Mesodermal cell (in vitro differentiated cells): ENCODE results near the gene MAFG.

Experiments used
- H3K27ac ChIP-seq: 2 replicates; pipeline ENCODE4 v1.7.0; 2013; ENCODE audit warnings: mild to moderate bottlenecking, low read depth, low read length, moderate library complexity; ENCODE audit not compliant: severe bottlenecking
- H3K36me3 ChIP-seq: 2 replicates; pipeline ENCODE4 v1.7.1; 2013; ENCODE audit warnings: mild to moderate bottlenecking, low read length, moderate library complexity; ENCODE audit not compliant: control insufficient read depth, insufficient read depth
- H3K4me1 ChIP-seq: one replicate; pipeline ENCODE4 v1.7.1; 2013; ENCODE audit warnings: mild to moderate bottlenecking, low read length; ENCODE audit not compliant: insufficient read depth, control insufficient read depth, poor library complexity, severe bottlenecking
- H3K4me3 ChIP-seq: 2 replicates; pipeline ENCODE4 v1.7.0; 2013; ENCODE audit warnings: low read length, control low read depth, mild to moderate bottlenecking; ENCODE audit not compliant: insufficient read depth, poor library complexity, severe bottlenecking; ENCODE audit errors: extremely low read depth
- H3K9me3 ChIP-seq: 2 replicates; pipeline ENCODE4 v1.7.1; 2013; ENCODE audit warnings: mild to moderate bottlenecking, low read length, moderate library complexity; ENCODE audit not compliant: control insufficient read depth
- WGBS, 2 experiments: methylation state at CpG; one replicate each; pipeline ENCODE4 v1.1.5; 2013; ENCODE audit warnings: missing lambda C conversion rate in 2 of 2; ENCODE audit not compliant: insufficient coverage in 2 of 2; 5-methylcytosine and 5-hydroxymethylcytosine counted together

Gene MAFG

GRCh38 chr17:81917565-81918332, 9.8 kb downstream of the MAFG start, which contains the start of gene SIRT7:
SIRT7 (minus strand) TSS chr17:81918176; CDS start chr17:81918131, 45 bp downstream.
- 1 to 2% methylated on average over 58 to 82 of the region's 94 CpGs for WGBS, 2 experiments

GRCh38 chr17:81916234-81917001, 11.1 kb downstream of the MAFG start:
- Histone ChIP-seq H3K9me3 (no peaks in the 10 kb centered on the region), H3K4me1 (peaks cover 7% of the 10 kb centered on the region), H3K4me3 (peak overlapping the region; percentile 65), H3K36me3 (peaks cover 66% of the 10 kb centered on the region), H3K27ac (no peak overlapping the region)
- 86 to 95% methylated on average over 16 to 17 of the region's 21 CpGs for WGBS, 2 experiments

More at GRCh38 chr17:81917565-81918332, 9.8 kb downstream of the MAFG start, which contains the start of gene SIRT7:
- H3K4me3 ChIP-seq, result peak within 1 kb of the TSS; percentile 65
- peaks cover 65% of the 10 kb centered on the region for H3K36me3 ChIP-seq
- no peak within 1 kb of the TSS for H3K27ac ChIP-seq
- H3K4me1 ChIP-seq, result peaks cover 7% of the 10 kb centered on the region
- H3K9me3 ChIP-seq, result no peaks in the 10 kb centered on the region

- peaks cover 7% of the 10 kb centered on the region for H3K4me1 ChIP-seq
- WGBS, 2 experiments, result 92 to 97% methylated on average over 11 to 12 of the region's 12 CpGs
- H3K27ac ChIP-seq, result no peak overlapping the region
- no peaks in the 10 kb centered on the region for H3K9me3 ChIP-seq
- no peak overlapping the region for H3K4me3 ChIP-seq
- H3K36me3 ChIP-seq, result peaks cover 57% of the 10 kb centered on the region
These were observed 12.2 kb downstream of the MAFG start for GRCh38 chr17:81915331-81915730.

GRCh38 chr17:81914103-81914850, 13.3 kb downstream of the MAFG start:
- no peaks in the 10 kb centered on the region for H3K9me3 ChIP-seq
- H3K4me1 ChIP-seq, result peaks cover 10% of the 10 kb centered on the region
- H3K4me3 ChIP-seq, result no peak overlapping the region
- no peak overlapping the region for H3K27ac ChIP-seq
- peaks cover 56% of the 10 kb centered on the region for H3K36me3 ChIP-seq
- WGBS, 2 experiments, result 93 to 96% methylated on average over 31 to 32 of the region's 36 CpGs

- Histone ChIP-seq H3K27ac (no peak overlapping the region), H3K9me3 (no peaks in the 10 kb centered on the region), H3K4me3 (no peak overlapping the region), H3K36me3 (peaks cover 59% of the 10 kb centered on the region), H3K4me1 (peaks cover 10% of the 10 kb centered on the region)
- WGBS, 2 experiments, result 94 to 97% methylated on average over 27 to 30 of the region's 31 CpGs
These were observed 14.0 kb downstream of the MAFG start for GRCh38 chr17:81913394-81914102.

- Histone ChIP-seq H3K27ac (no peak overlapping the region), H3K4me3 (no peak overlapping the region), H3K9me3 (no peaks in the 10 kb centered on the region), H3K36me3 (peaks cover 68% of the 10 kb centered on the region), H3K4me1 (peaks cover 10% of the 10 kb centered on the region)
- 94 to 97% methylated on average over 25 to 26 of the region's 32 CpGs for WGBS, 2 experiments
These were observed 14.9 kb downstream of the MAFG start for GRCh38 chr17:81912441-81913309.

- H3K27ac ChIP-seq, result no peak overlapping the region
- 92 to 94% methylated on average over 15 to 19 of the region's 19 CpGs for WGBS, 2 experiments
- peak overlapping the region; percentile 5 for H3K4me3 ChIP-seq
- peaks cover 75% of the 10 kb centered on the region for H3K36me3 ChIP-seq
- peaks cover 6% of the 10 kb centered on the region for H3K4me1 ChIP-seq
- H3K9me3 ChIP-seq, result no peaks in the 10 kb centered on the region
These were observed 15.6 kb downstream of the MAFG start for GRCh38 chr17:81911969-81912368.

- no peak within 1 kb of the TSS for H3K27ac ChIP-seq
- no peaks in the 10 kb centered on the region for H3K9me3 ChIP-seq
- peaks cover 80% of the 10 kb centered on the region for H3K36me3 ChIP-seq
- H3K4me3 ChIP-seq, result peak within 1 kb of the TSS; percentile 65
- WGBS, 2 experiments, result 16 to 17% methylated on average over 42 of the region's 84 CpGs
- peaks cover 3% of the 10 kb centered on the region for H3K4me1 ChIP-seq
These were observed 16.1 kb downstream of the MAFG start, which contains the start of gene PCYT2 for GRCh38 chr17:81911277-81911961. PCYT2 (minus strand) TSS chr17:81911399; CDS start chr17:81911355, 44 bp downstream.

GRCh38 chr17:81910840-81911276, 16.7 kb downstream of the MAFG start:
- peaks cover 3% of the 10 kb centered on the region for H3K4me1 ChIP-seq
- 1% methylated on average over 35 to 39 of the region's 55 CpGs for WGBS, 2 experiments
- H3K4me3 ChIP-seq, result peak overlapping the region; percentile 65
- no peak overlapping the region for H3K27ac ChIP-seq
- H3K9me3 ChIP-seq, result no peaks in the 10 kb centered on the region
- peaks cover 81% of the 10 kb centered on the region for H3K36me3 ChIP-seq
